ENCODE results near the gene ALS2CL. TPM values are rescaled to one million over a fixed set of nuclear protein-coding genes. Genes with fewer than 3 reads are reported as not detected.
"Not testable (repeated sequence)": the region's sequence is repeated elsewhere in the genome, so short reads cannot be mapped to it uniquely, and the experiment has no call there.

The ALS2CL gene
- total RNA-seq, 1 donor from 2014 or later = 43.8 TPM

DNA sequence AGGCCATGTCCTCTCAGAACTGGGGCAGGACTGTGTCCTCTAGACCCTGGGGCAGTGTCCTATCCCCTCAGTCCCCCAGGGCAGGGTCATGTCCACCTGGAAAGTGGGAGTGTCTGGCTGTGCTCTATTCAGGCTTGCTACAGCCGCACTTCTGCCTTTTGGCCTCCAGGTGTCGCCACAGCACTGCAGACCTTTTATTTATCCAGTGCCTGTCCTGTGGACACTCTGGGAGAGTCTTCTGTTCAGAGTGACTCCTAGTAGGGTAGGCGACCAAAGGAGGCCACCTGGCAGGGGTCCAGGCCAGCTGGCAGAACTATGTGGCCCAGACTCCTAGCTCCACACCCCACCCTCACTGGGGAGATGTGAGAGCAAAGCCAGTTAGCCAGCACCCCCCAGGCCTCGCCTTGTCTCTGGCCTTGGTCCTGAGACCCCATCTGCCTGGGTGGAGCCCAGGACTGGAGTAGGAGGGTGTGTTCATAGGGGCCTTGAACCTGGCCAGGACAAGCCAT, 11.6 kb upstream of the ALS2CL start:
- DNase-seq (ENCODE audit: low spot score) = peak; percentile 75

DNA sequence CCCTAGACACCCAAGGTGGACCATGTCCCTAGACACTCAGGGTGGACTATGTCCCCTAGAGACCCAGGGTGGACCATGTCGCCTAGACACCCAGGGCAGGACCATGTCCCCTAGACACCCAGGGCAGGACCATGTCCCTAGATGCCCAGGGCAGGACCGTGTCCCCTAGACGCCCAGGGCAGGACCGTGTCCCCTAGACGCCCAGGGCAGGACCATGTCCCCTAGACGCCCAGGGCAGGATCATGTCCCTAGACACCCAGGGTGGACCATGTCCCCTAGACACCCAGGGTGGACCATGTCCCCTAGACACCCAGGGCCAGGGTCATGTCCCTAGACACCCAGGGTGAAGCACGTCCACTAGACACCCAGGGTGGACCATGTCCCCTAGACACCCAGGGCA, 10.9 kb upstream of the ALS2CL start:
- not testable (repeated sequence) for DNase-seq (ENCODE audit: low spot score)

DNA sequence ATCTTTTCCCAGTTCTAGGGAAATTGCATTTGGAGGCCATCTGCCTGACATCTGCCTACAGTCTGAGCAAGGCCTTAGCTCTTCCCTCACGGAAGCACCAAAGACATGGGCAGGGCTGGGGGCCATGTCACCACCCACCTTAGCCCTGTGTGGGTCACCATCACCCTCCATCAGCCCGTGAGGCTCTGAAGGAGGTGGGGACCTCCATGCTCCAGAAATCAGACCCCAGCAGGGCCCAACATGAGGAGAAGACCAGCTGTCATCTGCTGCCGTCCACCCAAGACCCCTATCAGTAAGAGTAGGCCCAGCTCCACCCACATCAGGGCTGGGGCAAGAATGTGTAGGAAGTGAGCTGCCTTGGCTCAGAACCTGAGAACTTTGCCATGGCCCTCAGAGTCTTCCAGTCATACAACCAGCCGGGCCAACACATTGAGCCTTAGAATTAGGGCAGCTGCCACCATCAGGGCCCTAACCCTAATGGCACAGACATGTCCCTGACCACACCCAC, 9.6 kb upstream of the ALS2CL start:
- no peak for DNase-seq (ENCODE audit: low spot score)

DNA sequence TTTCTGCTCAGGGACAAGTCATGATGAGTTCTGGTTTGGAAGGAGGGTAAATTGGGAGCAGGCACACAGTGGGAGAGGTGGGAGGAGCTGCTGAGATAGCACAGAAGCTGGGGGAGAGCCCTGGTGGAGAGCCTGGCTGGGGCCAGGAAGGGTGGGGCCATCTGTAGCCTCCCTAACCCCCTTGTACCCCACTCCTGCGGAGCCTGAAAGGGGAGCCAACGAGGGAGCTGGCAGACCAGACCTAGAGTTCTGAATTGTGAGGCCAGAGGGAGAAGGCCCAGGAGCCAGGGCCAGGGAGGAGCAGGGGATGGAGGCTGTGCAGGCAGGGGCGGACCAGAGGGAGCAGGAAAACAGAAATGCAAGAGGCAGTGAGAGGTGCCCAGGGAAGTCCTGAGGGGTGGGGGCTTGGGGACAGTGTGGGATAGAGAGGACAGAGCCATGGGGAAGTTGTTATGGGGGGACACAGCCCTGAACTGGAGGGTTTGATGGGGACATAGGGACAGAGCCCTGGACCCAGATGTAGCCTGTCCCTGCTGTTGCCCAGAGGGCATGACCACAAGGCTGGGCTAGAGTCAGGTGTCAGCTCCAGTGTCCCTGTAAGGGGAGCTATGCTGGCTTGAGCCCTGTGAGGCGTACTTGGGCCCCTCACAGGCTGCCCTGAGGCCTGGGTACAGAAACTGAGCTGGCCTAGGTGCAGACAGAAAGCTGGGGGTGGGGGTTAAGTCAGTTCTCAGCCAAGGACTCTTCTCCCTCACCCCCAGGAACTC, 8.9 kb upstream of the ALS2CL start:
- DNase-seq (ENCODE audit: low spot score) = no peak

DNA sequence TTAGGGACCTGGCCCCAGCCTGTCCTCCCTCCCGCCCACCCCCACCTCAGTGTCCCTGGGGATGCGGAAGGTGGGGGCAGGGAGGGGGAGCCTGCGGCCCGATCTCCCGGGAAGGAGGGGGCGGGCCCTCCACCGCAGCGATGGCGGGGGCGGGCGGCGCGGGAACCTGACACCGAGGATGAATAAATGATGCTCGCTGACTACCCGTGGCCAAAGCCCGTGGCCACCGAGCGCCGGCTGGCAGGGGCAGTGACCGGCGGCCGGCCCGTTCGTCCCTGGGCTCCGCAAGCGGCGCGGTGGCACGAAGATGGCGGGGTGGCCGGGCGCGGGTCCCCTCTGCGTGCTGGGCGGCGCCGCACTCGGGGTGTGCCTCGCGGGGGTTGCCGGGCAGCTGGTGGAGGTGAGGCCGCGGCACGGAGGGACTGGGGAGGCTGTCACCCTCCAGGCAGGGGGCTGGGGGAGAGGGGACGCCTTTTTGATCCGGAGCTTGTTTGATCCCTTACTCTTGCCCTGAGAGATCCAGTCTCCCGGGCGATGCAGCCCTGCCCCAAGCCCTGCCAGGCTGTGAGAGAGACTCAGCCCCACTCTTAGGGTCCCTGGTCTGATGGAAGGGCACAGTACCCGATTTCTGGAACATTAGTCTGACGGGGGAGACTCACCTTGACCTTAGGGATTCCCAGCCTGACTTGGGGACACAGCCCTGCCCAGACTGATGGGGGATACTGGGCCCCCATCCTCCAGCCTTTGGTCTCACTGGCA, 7.9 kb upstream of the ALS2CL start, which contains the start of gene TMIE:
TMIE (plus strand) TSS at position 212 of the 759 bp plus-strand sequence; CDS start at position 308, 96 bp downstream.
- DNase-seq (ENCODE audit: low spot score) = no peak

DNA sequence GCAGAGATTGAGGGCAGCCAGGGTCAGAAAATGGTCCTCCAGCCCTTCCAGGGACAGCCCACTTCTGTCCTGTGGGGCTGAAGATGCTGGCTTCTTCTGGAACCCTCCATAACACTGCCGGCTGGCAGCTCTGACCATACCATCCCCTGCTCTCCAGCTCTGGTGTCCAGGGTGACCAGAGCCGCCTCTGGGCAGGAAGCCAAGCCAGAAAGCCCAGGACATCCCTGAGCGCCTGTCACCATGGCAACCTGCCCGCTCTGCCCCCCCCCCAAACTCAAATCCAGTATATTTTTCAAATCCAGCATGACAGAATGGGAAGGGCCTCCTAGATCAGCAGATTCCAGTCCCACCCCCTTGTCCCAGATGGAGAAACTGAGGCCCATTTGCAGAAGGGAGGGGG, 7.3 kb upstream of the ALS2CL start:
- no peak for DNase-seq (ENCODE audit: low spot score)

DNA sequence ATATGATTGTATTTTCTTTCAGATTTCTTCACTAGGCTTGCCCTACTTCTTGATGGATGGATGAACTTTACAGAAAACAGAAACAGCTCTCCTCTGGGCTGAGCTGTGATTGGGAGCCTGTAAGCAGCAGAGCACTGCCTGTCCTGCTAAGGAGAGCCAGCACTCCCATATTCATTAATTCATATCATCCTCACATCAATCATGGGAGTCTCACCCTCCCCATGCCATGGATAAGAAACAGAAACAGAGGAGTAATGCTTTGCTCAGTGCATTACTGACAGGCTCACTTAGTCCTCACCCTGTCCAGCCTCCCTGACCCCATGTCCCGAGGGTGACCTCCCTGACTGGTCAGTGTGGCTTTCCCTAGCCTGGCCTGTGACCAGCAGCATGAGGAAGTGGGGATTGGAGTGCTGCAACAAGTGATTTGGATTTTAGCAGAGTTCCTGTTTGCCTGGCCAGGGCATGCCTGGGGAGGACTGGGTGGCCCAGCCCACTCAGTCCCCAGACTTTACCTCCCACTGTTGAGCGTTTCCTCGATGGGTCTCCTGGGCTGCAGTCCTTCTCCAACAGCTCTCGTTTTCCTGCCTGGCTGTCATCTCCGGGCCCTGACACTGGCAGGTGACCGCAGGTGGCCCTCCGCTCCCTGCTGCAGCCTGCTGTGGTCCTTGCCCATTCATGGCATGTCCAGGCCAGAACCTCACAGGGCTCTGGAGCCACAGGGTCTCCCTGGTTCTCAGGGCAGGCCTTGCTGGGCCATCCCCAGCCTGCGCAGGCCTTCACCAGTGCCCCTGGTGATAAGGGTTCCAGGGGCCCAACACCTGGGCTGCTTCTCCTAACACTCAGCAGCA, 6.4 kb upstream of the ALS2CL start:
- peak; percentile 41 for DNase-seq (ENCODE audit: low spot score)

DNA sequence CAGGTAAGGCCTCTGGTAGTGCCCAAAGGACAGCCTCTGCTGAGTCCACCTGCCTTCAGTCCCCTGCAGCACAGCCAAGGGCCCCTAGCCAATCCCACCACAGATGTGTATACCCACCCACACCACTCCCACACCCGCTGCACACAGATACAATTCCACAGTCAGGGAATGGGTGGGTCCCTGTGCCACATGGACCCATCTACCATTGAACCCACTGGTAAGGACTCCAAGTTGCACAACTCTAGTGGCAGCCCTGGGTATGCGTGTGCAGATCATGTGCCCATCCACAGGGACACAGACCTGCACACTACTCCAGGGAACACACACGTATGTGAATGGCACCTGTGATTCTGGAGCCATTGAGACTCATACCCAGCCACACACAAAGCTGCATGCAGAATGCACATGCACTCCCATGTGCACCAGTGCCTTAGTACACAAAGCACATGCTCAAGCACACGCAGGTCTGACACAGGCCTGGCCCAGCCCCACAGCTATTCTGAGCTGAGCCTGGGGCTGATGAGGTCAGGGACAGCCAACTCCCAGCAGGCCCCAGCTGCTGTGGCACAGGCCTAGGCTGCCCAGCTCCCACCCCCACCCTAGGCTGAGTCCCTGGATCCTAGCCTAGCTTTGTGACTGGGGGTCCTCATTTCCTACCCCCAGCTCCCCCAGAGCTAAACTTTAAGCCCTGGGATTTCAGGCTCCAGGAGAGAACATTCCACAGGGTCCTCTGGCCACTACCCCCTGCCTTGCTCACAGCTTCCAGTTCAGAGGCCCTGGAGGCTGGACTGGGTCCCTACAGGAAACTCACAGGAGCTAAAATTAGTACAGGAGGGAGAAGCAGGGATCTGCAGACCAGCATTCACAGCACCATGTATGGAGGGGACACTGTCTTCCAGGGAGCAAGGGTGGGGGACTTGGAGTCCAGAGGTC, 2.7 kb upstream of the ALS2CL start:
- peak; percentile 23 for DNase-seq (ENCODE audit: low spot score)

DNA sequence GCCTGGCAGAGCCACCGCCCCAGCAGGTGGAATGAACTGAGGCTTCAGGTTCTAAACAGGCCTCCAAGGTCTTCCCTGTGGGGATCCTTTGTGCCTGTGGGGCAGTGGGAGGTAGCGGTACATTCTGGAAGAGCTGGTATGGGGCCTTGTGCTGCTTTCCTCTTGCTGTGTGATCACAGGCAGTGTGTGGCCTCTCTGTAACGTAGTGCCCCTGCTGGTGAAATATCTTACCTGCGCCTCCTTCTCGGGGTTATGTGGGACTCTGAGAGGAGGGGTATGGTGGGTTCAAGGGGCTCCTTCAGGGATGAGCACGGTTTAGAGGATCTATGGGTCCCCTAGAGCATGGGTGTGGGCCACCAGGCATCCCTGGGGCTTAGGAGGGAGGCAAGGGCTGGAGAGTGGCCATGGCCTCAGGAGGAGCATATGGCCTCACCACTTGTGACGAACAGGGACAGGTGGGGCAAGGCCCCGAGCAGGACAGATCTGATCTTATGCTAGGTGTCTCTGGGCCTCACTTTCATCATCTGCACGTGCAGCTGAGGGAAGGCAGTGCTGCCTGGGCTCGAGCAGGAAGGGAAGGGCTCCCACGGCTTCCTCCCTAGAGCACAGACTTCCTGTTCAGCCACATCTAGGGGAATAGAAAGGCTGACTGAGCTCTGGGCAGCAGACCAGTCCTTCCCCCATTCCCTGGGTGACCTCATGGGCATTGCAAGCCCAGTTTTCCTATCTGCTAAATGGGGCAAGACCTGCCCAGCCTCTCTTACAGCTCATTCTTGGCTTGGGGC, 1.9 kb upstream of the ALS2CL start:
- peak; percentile 42 for DNase-seq (ENCODE audit: low spot score)

DNA sequence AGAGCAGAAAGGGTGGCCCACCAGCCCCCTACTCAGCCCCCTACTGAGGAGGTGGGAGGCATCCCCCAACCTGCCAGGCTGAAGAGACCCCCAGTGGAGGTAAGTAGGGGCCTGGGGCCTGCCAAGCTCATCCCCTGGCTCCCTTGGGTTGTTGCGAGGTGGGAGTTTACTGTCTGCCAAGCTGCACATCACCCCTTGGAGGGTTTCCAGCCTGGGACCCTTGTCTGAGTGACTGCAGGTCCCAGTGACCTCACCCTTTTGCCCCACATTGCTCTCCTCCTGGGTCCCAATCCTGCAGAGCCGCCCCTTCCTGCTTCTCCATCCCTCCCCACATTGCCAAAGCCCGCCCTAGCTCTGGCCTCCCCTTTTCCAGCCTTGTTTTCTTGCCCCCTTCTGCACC, 1.0 kb upstream of the ALS2CL start:
- no peak for DNase-seq (ENCODE audit: low spot score)

DNA sequence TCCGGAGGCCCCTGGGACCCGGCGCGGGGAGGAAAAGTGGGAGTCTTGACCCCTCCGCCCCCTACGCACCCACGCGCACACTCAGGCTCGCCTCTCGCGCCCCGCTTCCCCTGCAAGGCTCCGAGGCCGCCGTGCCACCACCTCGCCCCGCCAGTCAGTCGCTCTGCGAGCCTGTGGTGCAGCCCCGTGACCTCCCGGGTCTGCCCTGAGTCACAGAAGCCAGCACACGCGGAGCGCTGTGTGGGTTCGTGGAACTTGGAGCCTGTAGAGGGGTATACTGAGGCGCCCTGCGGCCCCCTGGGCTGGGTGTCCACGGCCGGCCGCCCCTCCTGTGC, 380 bp upstream of the ALS2CL start:
- no peak for DNase-seq (ENCODE audit: low spot score)

DNA sequence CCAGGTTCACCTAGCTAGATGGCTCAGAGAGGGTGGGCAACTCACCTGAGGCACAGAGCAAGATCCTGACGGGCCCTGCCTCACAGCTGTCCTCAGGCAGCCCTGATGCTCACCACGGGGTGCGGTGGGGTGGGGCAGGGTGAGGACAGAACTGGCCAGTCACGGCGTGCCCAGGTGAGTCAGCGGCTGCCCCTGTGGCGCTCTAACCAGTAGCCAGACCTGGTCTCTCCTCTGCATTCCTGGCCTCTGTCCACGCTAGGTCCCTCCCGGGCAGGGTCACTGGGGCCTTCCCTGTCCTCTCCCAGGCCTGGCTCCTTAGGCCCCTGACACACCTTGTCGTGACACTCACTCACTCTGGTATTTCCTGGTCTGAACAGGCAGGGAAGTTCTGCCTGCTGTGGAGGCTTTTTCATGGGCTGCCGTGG, 901 bp downstream of the ALS2CL start:
- DNase-seq (ENCODE audit: low spot score) = peak; percentile 84

DNA sequence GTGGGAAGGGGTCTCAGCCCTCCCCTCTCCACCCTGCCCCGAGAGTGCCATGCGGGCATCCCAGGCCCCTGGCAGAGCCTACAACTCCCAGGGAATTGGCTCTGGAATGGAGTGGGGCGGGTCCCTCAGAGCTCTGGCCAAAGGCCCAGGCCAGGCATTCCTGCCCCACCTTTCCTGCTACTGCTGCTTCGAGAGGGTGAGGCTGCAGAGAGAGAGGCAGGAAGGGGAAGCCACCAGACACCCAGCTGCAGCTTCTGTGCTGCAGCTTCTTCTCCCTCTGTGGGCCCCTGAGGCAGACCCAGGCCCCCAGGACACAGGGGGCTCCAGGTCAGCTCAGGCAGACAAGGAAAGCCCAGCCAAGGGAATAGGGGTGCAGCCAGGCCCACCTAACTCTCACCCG, 2.7 kb downstream of the ALS2CL start:
- peak; percentile 65 for DNase-seq (ENCODE audit: low spot score)

DNA sequence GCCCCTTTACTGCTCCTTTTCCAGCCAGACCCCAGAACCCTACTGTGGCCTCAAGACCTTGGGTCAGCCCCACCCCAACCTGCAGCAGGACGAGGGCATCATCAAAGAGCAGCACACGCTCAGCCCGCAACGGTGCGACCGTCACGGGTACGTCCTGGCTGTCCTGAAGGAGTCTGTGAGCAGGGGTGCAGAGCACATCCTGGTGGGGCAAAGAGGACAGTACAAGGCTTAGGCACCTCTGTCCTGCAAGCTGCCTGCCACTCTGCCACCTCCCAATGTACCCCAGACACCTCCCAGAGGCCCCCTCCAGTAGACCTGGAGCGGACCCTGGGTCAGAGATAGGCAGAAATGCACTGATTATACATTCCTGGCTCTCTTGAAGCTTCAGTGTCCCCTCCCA, 8.0 kb downstream of the ALS2CL start:
- DNase-seq (ENCODE audit: low spot score) = no peak

DNA sequence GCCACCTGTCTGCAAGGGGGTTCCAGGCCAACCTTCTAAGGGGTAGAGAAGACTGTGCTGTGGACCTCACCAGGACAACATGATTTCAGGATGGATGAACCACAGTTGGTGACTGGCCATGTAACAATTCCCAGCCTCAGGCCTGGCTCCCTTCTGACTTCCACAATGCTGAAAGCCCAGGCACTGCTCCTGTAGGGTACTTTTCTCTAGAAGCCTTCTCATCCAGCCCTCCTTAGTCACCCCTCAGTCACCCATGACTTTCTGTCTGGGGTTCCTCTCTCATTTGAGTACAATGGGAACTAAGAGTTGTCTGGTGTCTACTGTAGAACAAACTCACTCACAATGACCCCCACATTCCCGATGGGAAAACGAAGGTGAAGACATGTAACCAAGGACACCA, 8.6 kb downstream of the ALS2CL start:
- DNase-seq (ENCODE audit: low spot score) = no peak

DNA sequence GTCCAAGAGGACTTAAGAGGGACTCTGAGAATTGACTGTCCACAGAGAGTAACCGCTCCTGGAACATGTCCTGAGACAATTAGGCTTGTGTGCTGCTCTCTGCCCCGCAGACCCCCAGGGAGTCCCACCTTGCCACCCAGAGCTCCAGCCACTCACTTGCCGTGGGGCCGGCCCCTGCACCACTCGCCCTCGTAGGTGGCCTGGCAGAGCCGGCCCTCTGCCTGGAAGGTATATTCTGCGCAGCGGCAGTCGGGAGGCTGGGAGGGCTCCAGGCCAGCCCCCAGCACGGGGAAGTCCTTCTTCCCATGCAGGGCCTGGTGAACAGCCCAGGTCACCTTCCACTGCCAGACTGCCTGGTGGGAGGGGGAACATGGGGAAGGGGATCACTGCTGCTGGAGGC, 10.5 kb downstream of the ALS2CL start:
- DNase-seq (ENCODE audit: low spot score) = no peak

DNA sequence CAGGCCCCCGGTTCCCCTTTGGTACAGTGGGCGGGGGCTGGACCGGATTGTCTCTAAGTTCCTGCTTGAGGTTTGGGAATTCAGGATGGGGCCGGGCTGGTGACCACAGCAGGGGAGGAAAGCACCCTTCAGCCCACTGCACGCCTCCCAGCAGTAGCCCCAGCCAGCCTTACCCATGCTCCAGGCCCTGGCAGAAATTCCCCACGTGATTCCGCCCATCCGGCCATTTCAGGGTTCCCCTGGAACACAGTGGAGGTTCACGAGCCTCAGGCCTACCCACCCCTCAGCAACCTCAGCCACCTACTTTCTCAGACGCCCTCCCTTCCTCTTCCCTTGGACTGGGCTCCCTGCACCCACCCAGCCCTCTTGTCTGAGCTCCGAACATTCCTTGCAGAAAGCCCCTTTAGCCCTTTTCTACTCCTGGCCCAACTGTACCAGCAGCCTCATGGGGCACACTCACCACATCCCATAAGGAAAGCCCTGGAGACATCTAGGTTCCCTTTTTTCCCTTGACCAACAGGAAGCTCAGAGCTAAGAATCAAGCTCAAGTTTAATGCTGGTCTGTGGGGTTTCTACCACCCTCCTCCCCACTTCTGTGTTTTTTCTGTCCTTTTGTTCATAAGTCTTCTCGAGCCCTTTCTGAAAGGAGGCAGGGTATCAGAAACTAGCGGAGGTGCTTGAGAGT, 11.5 kb downstream of the ALS2CL start:
- no peak for DNase-seq (ENCODE audit: low spot score)

DNA sequence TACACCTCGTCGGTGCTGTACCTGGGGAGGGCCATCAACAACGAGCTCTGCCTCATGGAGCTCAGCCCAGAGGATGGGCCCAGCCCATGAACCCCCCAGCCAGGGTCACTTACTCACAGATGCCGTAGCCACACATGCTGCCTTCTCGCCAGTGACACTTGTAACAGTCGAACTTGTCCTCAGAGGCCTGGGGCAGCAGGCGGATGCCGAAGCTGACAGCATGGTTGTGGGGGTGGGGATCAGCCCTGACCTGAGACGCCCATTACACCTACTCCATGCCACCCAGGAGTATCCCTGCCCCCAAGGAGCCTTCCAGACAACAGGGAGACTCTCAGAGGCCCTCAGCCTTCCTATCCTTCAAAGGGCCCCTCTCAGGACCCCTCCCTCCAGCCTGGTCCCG, 12.1 kb downstream of the ALS2CL start:
- no peak for DNase-seq (ENCODE audit: low spot score)

DNA sequence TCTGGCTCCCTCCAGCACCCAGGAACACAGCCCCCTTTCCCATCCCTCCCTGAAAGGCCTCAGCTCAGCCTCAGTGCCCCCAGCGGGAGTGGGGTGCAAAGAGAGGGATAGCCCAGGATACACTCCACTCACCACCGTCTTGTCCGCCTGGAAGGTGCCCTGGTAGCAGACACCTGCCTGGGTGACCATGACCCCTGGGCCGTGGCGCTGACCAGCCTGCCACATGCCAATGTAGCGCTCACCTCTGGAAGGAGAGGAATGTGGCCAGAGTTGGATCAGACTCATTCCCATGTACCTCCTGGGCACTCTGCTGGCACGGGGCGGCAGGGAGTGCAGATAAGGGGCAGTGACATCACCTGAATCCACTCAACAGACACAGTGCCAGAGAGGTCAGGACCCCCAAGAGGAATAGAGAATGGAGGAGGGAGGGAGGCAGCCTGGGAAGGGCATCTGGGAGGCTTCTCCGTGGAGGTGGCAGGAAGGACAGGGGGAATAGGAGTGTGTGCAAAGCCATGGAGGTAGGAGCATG, 13.1 kb downstream of the ALS2CL start:
- DNase-seq (ENCODE audit: low spot score) = no peak

Measured in mucosa of gallbladder (tissue), 1 donor.